MCF 10A (cell line): ENCODE measurements around the gene SERTAD1. TPM values are rescaled to one million over a fixed set of nuclear protein-coding genes. Genes with fewer than 3 reads are reported as not detected.

Source experiments
- BruUV-seq: library from RNA; stranded (reverse); fragments of 400-500 nt; replicated peaks from 2 replicates; lab custom pipeline; 2021; lab: Mats Ljungman, UMichigan
- CTCF ChIA-PET: fragments of 300-600 bp; sonication (Branson Sonifier 250); formaldehyde crosslinking; extraction: SDS; loops from one replicate; lab custom pipeline; 2021; ENCODE audit warnings: antibody characterized with exemption, inconsistent platforms; lab: Yijun Ruan, JAX
- POLR2A ChIA-PET: fragments of 300-600, 350-650 bp; sonication (Branson Sonifier 250); formaldehyde crosslinking; extraction: SDS; loops from one replicate; lab custom pipeline; 2020; ENCODE audit warnings: antibody characterized with exemption, inconsistent platforms; lab: Yijun Ruan, JAX
- DNase-seq: peaks from one replicate; pipeline ENCODE4 v3.0.0-alpha.2; 2018; ENCODE audit not compliant: unreplicated experiment
- H3K27ac Mint-ChIP-seq: one replicate; pipeline ENCODE4 v1.8.0; 2022; ENCODE audit warnings: mild to moderate bottlenecking, low read depth, mixed read lengths; ENCODE audit not compliant: unreplicated experiment
- H3K27me3 Mint-ChIP-seq: one replicate; pipeline ENCODE4 v1.8.0; 2022; ENCODE audit warnings: mixed read lengths; ENCODE audit not compliant: insufficient read depth, unreplicated experiment
- H3K36me3 Mint-ChIP-seq: one replicate; pipeline ENCODE4 v1.8.0; 2022; ENCODE audit warnings: mild to moderate bottlenecking, moderate library complexity, mixed read lengths; ENCODE audit not compliant: insufficient read depth, unreplicated experiment
- H3K4me1 Mint-ChIP-seq: one replicate; pipeline ENCODE4 v1.8.0; 2022; ENCODE audit warnings: mixed read lengths; ENCODE audit not compliant: insufficient read depth, unreplicated experiment
- H3K4me3 Mint-ChIP-seq: one replicate; pipeline ENCODE4 v1.8.0; 2022; ENCODE audit warnings: mild to moderate bottlenecking, moderate library complexity, mixed read lengths; ENCODE audit not compliant: unreplicated experiment
- H3K9me3 Mint-ChIP-seq: one replicate; pipeline ENCODE4 v1.8.0; 2022; ENCODE audit warnings: mixed read lengths; ENCODE audit not compliant: unreplicated experiment
- CTCF ChIP-seq: fragments of 200-600 bp; IDR thresholded peaks from one replicate; pipeline ENCODE4 v1.8.0; 2022; ENCODE audit warnings: antibody characterized with exemption, mild to moderate bottlenecking; ENCODE audit not compliant: unreplicated experiment
- intact Hi-C: fragments of 100-400 bp; cut with micrococcal nuclease; formaldehyde crosslinking; loops from 2 replicates; pipeline ENCODE4 v1.14.1; 2022
- total RNA-seq: library from RNA; stranded (reverse); gene quantifications from 2 replicates; pipeline ENCODE4 v1.2.3, GENCODE V29; 2022

Gene SERTAD1
- total RNA-seq, 1 experiment from 2014 or later = 17.9 TPM

GRCh38 chr19:40444000-40444824 lies 18.4 kb upstream of the SERTAD1 start, which contains the start of gene SERTAD3:
TSS of gene SERTAD3 (minus strand) at chr19:40444335. CDS start at chr19:40442080, 2,255 bp downstream.
- peak; percentile 96 for DNase-seq
- Mint-ChIP-seq H3K36me3 (peaks cover 52% of the 10 kb centered on the region), H3K27me3 (no peaks in the 10 kb centered on the region), H3K9me3 (no peaks in the 10 kb centered on the region), H3K4me1 (peaks cover 22% of the 10 kb centered on the region), H3K27ac (peak within 1 kb of the TSS; percentile 92), H3K4me3 (peak within 1 kb of the TSS; percentile 100)
- TF ChIP-seq CTCF = no peak
- ChIA-PET POLR2A (interaction anchor here (0.5 to 10.0 kb wide), 22 partner anchors 10 to 273 kb away, joined by 3 to 125 read pairs (median 5); partner anchors contain the start of genes AKT2, BLVRB, C19orf47 and COQ8B), CTCF (interaction anchor here (0.5 to 2.5 kb wide), 4 partner anchors 18 to 70 kb away, joined by 3 to 18 read pairs (median 3); no protein-coding TSS in a partner anchor)
- intact Hi-C loops = loop anchor here (1.0 to 5.0 kb wide), 3 partner anchors 21 to 137 kb away; partner anchors contain the start of gene BLVRB
- BruUV-seq = no TSS peak

GRCh38 chr19:40443131-40443999 lies 17.6 kb upstream of the SERTAD1 start:
- peaks cover 56% of the 10 kb centered on the region for H3K36me3 Mint-ChIP-seq
- TSS peak; percentile 85 for BruUV-seq
- H3K4me1 Mint-ChIP-seq = peaks cover 22% of the 10 kb centered on the region

GRCh38 chr19:40442328-40443130 lies 16.7 kb upstream of the SERTAD1 start:
- Mint-ChIP-seq H3K9me3 (no peaks in the 10 kb centered on the region), H3K36me3 (peaks cover 50% of the 10 kb centered on the region), H3K4me1 (peaks cover 22% of the 10 kb centered on the region), H3K27ac (peak overlapping the region; percentile 92), H3K27me3 (no peaks in the 10 kb centered on the region), H3K4me3 (peak overlapping the region; percentile 100)
- ChIA-PET POLR2A (interaction anchor here (0.6 to 10.0 kb wide), 26 partner anchors 9 to 821 kb away, joined by 3 to 125 read pairs (median 6); partner anchors contain the start of genes AKT2, BLVRB, C19orf47 and COQ8B), CTCF (interaction anchor here (0.6 to 2.5 kb wide), 9 partner anchors 15 to 138 kb away, joined by 3 to 18 read pairs (median 3); no protein-coding TSS in a partner anchor)
- TSS peak; percentile 30 for BruUV-seq
- intact Hi-C loops = loop anchor here (1.0 to 5.0 kb wide), 2 partner anchors 22 to 135 kb away; no protein-coding TSS in a partner anchor
- no peak for TF ChIP-seq CTCF
- no peak for DNase-seq

More at GRCh38 chr19:40443131-40443999, 17.6 kb upstream of the SERTAD1 start:
- TF ChIP-seq CTCF = no peak
- Mint-ChIP-seq H3K27me3 (no peaks in the 10 kb centered on the region), H3K4me3 (peak overlapping the region; percentile 100), H3K9me3 (no peaks in the 10 kb centered on the region), H3K27ac (peak overlapping the region; percentile 92)
- POLR2A ChIA-PET = interaction anchor here (0.5 to 10.0 kb wide), 31 partner anchors 10 to 820 kb away, joined by 3 to 125 read pairs (median 5); partner anchors contain the start of genes AKT2, BLVRB, C19orf47 and COQ8B
- DNase-seq = peak; percentile 100
- intact Hi-C loops = loop anchor here (1.0 to 5.0 kb wide), 2 partner anchors 23 to 136 kb away; no protein-coding TSS in a partner anchor
- CTCF ChIA-PET = interaction anchor here (0.6 to 2.5 kb wide), 9 partner anchors 16 to 139 kb away, joined by 3 to 18 read pairs (median 3); no protein-coding TSS in a partner anchor
